Activated CD8-positive, alpha-beta T cell treated with anti-CD3 and anti-CD28 coated beads for 36 hours (primary cell): ENCODE results near the gene TSC22D1. TPM values are rescaled to one million over a fixed set of nuclear protein-coding genes. Genes with fewer than 3 reads are reported as not detected.

Experiments
- ATAC-seq: fragments of 200-7000 bp; cut with Tn5 transposase; one replicate; pipeline ENCODE4 v1.10.0; 2021; ENCODE audit warnings: mild to moderate bottlenecking, moderate library complexity
- CTCF ChIA-PET: fragments of 350-600 bp; sonication (Branson Sonifier 250); formaldehyde crosslinking; loops from one replicate; lab custom pipeline; 2021; ENCODE audit warnings: antibody characterized with exemption; lab: Charles Lee
- POLR2A ChIA-PET: fragments of 350-600 bp; sonication (Branson Sonifier 250); formaldehyde crosslinking; loops from one replicate; lab custom pipeline; 2021; ENCODE audit warnings: antibody characterized with exemption; lab: Charles Lee
- DNase-seq: peaks from one replicate; pipeline ENCODE4 v3.0.0-alpha.2; 2020
- H3K27ac Mint-ChIP-seq: one replicate; pipeline ENCODE4 v1.8.0; 2021; ENCODE audit warnings: mild to moderate bottlenecking, mixed read lengths
- H3K27me3 Mint-ChIP-seq: one replicate; pipeline ENCODE4 v1.8.0; 2021; ENCODE audit warnings: mixed read lengths
- H3K36me3 Mint-ChIP-seq: one replicate; pipeline ENCODE4 v1.8.0; 2021; ENCODE audit warnings: low read depth, mixed read lengths
- H3K4me1 Mint-ChIP-seq: one replicate; pipeline ENCODE4 v1.8.0; 2021; ENCODE audit warnings: low read depth, mixed read lengths
- H3K4me3 Mint-ChIP-seq: one replicate; pipeline ENCODE4 v1.8.0; 2021; ENCODE audit warnings: mild to moderate bottlenecking, moderate library complexity, mixed read lengths
- H3K9me3 Mint-ChIP-seq: one replicate; pipeline ENCODE4 v1.8.0; 2021; ENCODE audit warnings: mixed read lengths
- CTCF ChIP-seq: fragments of 200-600 bp; IDR thresholded peaks from one replicate; pipeline ENCODE4 v1.8.0; 2022; ENCODE audit warnings: antibody characterized with exemption, mild to moderate bottlenecking
- intact Hi-C: fragments of 100-400 bp; cut with micrococcal nuclease; formaldehyde crosslinking; loops from one replicate; pipeline ENCODE4 v1.10.0; 2022
- total RNA-seq, 2 experiments: library from RNA; stranded (reverse); gene quantifications; one replicate each; pipeline ENCODE4 v1.2.3, GENCODE V29; 2021

TSC22D1 gene
- total RNA-seq, 2 experiments from 2014 or later, result 7.6 to 9.6 TPM

- Mint-ChIP-seq H3K4me3 (no peak overlapping the region), H3K36me3 (no peaks in the 10 kb centered on the region), H3K9me3 (no peaks in the 10 kb centered on the region), H3K27ac (no peak overlapping the region), H3K27me3 (peaks cover 9% of the 10 kb centered on the region), H3K4me1 (peaks cover 18% of the 10 kb centered on the region)
- intact Hi-C loops, result loop anchor here (5.0 kb wide), 2 partner anchors 246 to 296 kb away; no protein-coding TSS in a partner anchor
- no peak for TF ChIP-seq CTCF
- CTCF ChIA-PET, result interaction anchor here (0.7 to 11.8 kb wide), 16 partner anchors 10 to 556 kb away, joined by 3 to 149 read pairs (median 4); no protein-coding TSS in a partner anchor
- DNase-seq, result no peak
- POLR2A ChIA-PET, result no interaction called here
- ATAC-seq, result no peak
Measured at GRCh38 chr13:44438234-44438579, 137.9 kb downstream of the TSC22D1 start.

GRCh38 chr13:44437356-44438233, 138.5 kb downstream of the TSC22D1 start:
- CTCF ChIA-PET, result interaction anchor here (0.7 to 11.8 kb wide), 19 partner anchors 11 to 538 kb away, joined by 3 to 149 read pairs (median 4); no protein-coding TSS in a partner anchor
- peaks cover 18% of the 10 kb centered on the region for H3K4me1 Mint-ChIP-seq
- POLR2A ChIA-PET, result no interaction called here
- H3K36me3 Mint-ChIP-seq, result no peaks in the 10 kb centered on the region
- H3K4me3 Mint-ChIP-seq, result peak overlapping the region; percentile 76
- peak; percentile 29 for ATAC-seq
- H3K27ac Mint-ChIP-seq, result no peak overlapping the region
- H3K27me3 Mint-ChIP-seq, result peaks cover 9% of the 10 kb centered on the region
- intact Hi-C loops, result loop anchor here (2.0 to 5.0 kb wide), 4 partner anchors 245 to 531 kb away; no protein-coding TSS in a partner anchor
- H3K9me3 Mint-ChIP-seq, result no peaks in the 10 kb centered on the region
- TF ChIP-seq CTCF, result peak; percentile 72
- no peak for DNase-seq

GRCh38 chr13:44436589-44437337, 139.4 kb downstream of the TSC22D1 start:
- CTCF ChIA-PET, result interaction anchor here (0.8 to 11.8 kb wide), 17 partner anchors 12 to 537 kb away, joined by 3 to 149 read pairs (median 4); no protein-coding TSS in a partner anchor
- Mint-ChIP-seq H3K9me3 (no peaks in the 10 kb centered on the region), H3K27me3 (peaks cover 9% of the 10 kb centered on the region), H3K4me1 (peaks cover 18% of the 10 kb centered on the region), H3K4me3 (peak overlapping the region; percentile 76), H3K36me3 (no peaks in the 10 kb centered on the region), H3K27ac (peak overlapping the region; percentile 25)
- POLR2A ChIA-PET, result no interaction called here
- intact Hi-C loops, result loop anchor here (2.0 to 5.0 kb wide), 4 partner anchors 244 to 530 kb away; no protein-coding TSS in a partner anchor
- TF ChIP-seq CTCF, result no peak
- DNase-seq, result peak; percentile 59
- peak; percentile 43 for ATAC-seq

- POLR2A ChIA-PET, result interaction anchor here (1.2 kb wide), 1 partner anchor 264 kb away, joined by 3 read pairs; no protein-coding TSS in a partner anchor
- no peak for TF ChIP-seq CTCF
- CTCF ChIA-PET, result interaction anchor here (1.0 to 11.8 kb wide), 8 partner anchors 20 to 534 kb away, joined by 3 to 149 read pairs (median 4); no protein-coding TSS in a partner anchor
Measured at GRCh38 chr13:44435919-44436510, 140.1 kb downstream of the TSC22D1 start.

More at GRCh38 chr13:44435919-44436510, 140.1 kb downstream of the TSC22D1 start:
- peak overlapping the region; percentile 76 for H3K27ac Mint-ChIP-seq
- H3K36me3 Mint-ChIP-seq, result no peaks in the 10 kb centered on the region
- peaks cover 9% of the 10 kb centered on the region for H3K27me3 Mint-ChIP-seq
- H3K4me1 Mint-ChIP-seq, result peaks cover 18% of the 10 kb centered on the region
- intact Hi-C loops, result loop anchor here (2.0 to 5.0 kb wide), 4 partner anchors 244 to 529 kb away; no protein-coding TSS in a partner anchor
- H3K9me3 Mint-ChIP-seq, result no peaks in the 10 kb centered on the region
- peak overlapping the region; percentile 76 for H3K4me3 Mint-ChIP-seq
- ATAC-seq, result no peak
- no peak for DNase-seq
